HepG2 (cell line): ENCODE results near the gene TMUB1. TPM values are rescaled to one million over a fixed set of nuclear protein-coding genes. Genes with fewer than 3 reads are reported as not detected.

ENCODE experiments used
- ATF4 ChIP-seq, 2 experiments: fragments of 450-650 bp in 1 of 2; sonication (generic) in 1 of 2; formaldehyde crosslinking; IDR thresholded peaks; 2 replicates each; pipeline versions ENCODE4 v1.5.0 to v1.8.0; 2020 to 2022; ENCODE audit warnings: mild to moderate bottlenecking in 1 of 2, missing genetic modification reagents in 1 of 2
- CTCF ChIP-seq: sonication (generic); formaldehyde crosslinking; IDR thresholded peaks from 2 replicates; pipeline ENCODE4 v1.5.0; 2020; ENCODE audit warnings: mild to moderate bottlenecking, missing genetic modification reagents, moderate library complexity
- ZNF687 ChIP-seq: sonication (generic); formaldehyde crosslinking; IDR thresholded peaks from 2 replicates; pipeline ENCODE4 v1.5.1; 2020; ENCODE audit warnings: mild to moderate bottlenecking, missing genetic modification reagents, moderate library complexity
- ZNF720 ChIP-seq: sonication (generic); formaldehyde crosslinking; IDR thresholded peaks from 2 replicates; pipeline ENCODE4 v1.4.0; 2020; ENCODE audit warnings: missing genetic modification reagents
- polyA plus RNA-seq, 8 experiments: library from polyadenylated mRNA; depleted of rRNA in 3 of 8; stranded (reverse) in 7 of 8; unstranded in 1 of 8; fragments of >200 nt; fragmentation: Illumina TruSeq in 4 of 8; extraction: Trizol in 4 of 8; gene quantifications; 2 replicates each; pipeline versions ENCODE4 v1.2.1 to v1.2.3, GENCODE V29; 2011 to 2016; ENCODE audit warnings: low read depth in 4 of 8, missing spikeins in 1 of 8, mixed read lengths in 1 of 8; ENCODE audit not compliant: insufficient read depth in 1 of 8
- total RNA-seq, 5 experiments: library from RNA; depleted of rRNA; stranded (reverse); fragments of >200 nt; fragmentation: Illumina TruSeq; extraction: Trizol; gene quantifications; 2 replicates each; pipeline ENCODE4 v1.2.3, GENCODE V29; 2016; ENCODE audit warnings: low read depth in 1 of 5

The TMUB1 gene
- total and polyA plus RNA-seq, 2 of the 13 experiments (the other 11 are each of a cell fraction or from before 2014, with no cell fraction given), result 44.8 to 51.6 TPM

GRCh38 chr7:151128144-151128543 is 44.9 kb upstream of the TMUB1 start (continued):
- TF ChIP-seq ATF4 (CRISPR knock-in tag; IDR thresholded peaks at IDR 0.05) (no peak), ZNF720 (CRISPR knock-in tag) (no peak), ZNF687 (CRISPR knock-in tag) (no peak), CTCF (CRISPR knock-in tag) (no peak)
